ENCODE data around the gene MYBPC2. TPM values are rescaled to one million over a fixed set of nuclear protein-coding genes. Genes with fewer than 3 reads are reported as not detected.

MYBPC2 gene
- total RNA-seq, 4 donors from 2014 or later = 358 to 988 (median 442) TPM

DNA sequence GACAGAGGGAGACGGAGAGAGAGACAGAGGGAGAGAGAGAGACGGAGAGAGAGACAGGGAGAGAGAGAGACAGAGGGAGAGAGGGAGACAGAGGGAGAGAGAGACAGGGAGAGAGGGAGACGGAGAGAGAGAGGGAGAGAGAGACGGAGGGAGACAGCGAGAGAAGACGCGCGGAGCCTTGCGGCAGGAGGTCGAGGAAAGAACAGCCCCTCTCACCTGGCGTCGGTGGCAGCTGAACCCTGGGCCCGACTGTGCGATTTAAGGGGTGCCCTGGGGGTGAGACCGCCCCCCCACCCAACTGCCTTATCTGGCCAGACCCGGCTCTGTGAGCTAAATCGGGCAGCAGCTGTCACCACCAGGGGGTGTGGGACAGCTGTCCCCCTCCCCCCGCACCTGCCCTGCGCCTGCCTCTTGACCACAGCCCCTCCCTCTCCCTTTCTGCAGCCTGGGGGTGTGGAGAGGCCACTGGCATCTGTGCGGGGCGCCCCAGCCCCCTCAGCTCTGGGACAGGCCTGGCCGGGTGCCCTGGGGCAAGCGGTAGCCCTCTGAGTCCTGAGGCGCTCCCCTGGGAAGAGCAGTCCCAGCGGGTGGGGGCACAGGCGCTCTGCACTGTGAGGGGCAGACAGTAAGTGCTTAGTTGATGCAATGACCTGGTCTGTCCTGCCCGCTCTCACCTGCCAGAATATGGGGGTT, 67.5 kb downstream of the MYBPC2 start:
- peak; percentile 84 to 94 for DNase-seq
- H3K27me3 ChIP-seq = no peaks in the 10 kb centered on the region
- intact Hi-C loops (cut with DNase I; ENCODE audit: low total_unique reads) = no loop called here
- peak overlapping the region; percentile 97 to 100 (median 97) for H3K27ac ChIP-seq
- TF ChIP-seq, protein P1, sequence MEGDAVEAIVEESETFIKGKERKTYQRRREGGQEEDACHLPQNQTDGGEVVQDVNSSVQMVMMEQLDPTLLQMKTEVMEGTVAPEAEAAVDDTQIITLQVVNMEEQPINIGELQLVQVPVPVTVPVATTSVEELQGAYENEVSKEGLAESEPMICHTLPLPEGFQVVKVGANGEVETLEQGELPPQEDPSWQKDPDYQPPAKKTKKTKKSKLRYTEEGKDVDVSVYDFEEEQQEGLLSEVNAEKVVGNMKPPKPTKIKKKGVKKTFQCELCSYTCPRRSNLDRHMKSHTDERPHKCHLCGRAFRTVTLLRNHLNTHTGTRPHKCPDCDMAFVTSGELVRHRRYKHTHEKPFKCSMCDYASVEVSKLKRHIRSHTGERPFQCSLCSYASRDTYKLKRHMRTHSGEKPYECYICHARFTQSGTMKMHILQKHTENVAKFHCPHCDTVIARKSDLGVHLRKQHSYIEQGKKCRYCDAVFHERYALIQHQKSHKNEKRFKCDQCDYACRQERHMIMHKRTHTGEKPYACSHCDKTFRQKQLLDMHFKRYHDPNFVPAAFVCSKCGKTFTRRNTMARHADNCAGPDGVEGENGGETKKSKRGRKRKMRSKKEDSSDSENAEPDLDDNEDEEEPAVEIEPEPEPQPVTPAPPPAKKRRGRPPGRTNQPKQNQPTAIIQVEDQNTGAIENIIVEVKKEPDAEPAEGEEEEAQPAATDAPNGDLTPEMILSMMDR (IDR thresholded peaks at IDR 0.05 in 4 of 5, conservative IDR thresholded peaks at IDR 0.05 in 1 of 5) = peak in 3 of 5 experiments; percentile 21 to 71 (median 69)
- peak; percentile 93 for TF ChIP-seq POLR2A (IDR thresholded peaks at IDR 0.05)
- peak; percentile 67 to 76 for ATAC-seq
- H3K36me3 ChIP-seq = no peaks in the 10 kb centered on the region
- no peaks in the 10 kb centered on the region for H3K9me3 ChIP-seq
- H3K4me3 ChIP-seq = peak overlapping the region; percentile 59 to 71 (median 63)
- peaks cover 14 to 16% of the 10 kb centered on the region in 2 donors for H3K4me1 ChIP-seq
- in situ Hi-C loops (cut with MboI; ENCODE audit: low sequenced_read_pairs in 4 of 4) = no loop called here

DNA sequence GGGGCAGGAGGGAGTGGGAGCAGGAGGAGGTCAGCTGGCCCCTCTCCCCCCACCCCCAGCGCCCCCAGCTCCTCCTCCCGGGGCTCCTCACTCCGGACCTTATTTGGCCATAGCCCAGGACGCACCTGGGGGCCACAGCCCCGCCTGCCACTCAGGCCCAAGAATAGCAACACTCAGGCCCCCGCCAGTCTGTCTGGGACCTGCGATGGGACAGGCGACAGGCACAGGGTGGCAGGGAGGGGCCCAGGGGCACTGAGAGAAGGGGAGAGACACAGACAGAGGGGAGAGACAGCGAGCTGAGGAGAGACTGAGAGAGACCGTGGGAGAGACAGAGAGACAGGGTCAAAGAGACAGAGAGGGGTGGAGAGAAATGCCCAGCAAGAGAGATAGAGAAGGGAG, 68.1 kb downstream of the MYBPC2 start:
- Histone ChIP-seq H3K27ac (peak overlapping the region; percentile 97 to 100 (median 97)), H3K4me3 (peak overlapping the region; percentile 59 to 71 (median 63)), H3K36me3 (peaks cover 0 to 2% of the 10 kb centered on the region in 2 donors), H3K9me3 (no peaks in the 10 kb centered on the region), H3K4me1 (peaks cover 14 to 16% of the 10 kb centered on the region in 2 donors), H3K27me3 (no peaks in the 10 kb centered on the region)
- in situ Hi-C loops (cut with MboI; ENCODE audit: low sequenced_read_pairs in 4 of 4) (no loop called here), intact Hi-C loops (cut with DNase I; ENCODE audit: low total_unique reads) (no loop called here)
- TF ChIP-seq, protein P1 (IDR thresholded peaks at IDR 0.05 in 4 of 5, conservative IDR thresholded peaks at IDR 0.05 in 1 of 5) = no peak
- peak; percentile 76 to 78 for TF ChIP-seq POLR2A (IDR thresholded peaks at IDR 0.05)
- peak in 1 of 2 donors; percentile 94 for DNase-seq
- ATAC-seq = peak; percentile 38 to 58

DNA sequence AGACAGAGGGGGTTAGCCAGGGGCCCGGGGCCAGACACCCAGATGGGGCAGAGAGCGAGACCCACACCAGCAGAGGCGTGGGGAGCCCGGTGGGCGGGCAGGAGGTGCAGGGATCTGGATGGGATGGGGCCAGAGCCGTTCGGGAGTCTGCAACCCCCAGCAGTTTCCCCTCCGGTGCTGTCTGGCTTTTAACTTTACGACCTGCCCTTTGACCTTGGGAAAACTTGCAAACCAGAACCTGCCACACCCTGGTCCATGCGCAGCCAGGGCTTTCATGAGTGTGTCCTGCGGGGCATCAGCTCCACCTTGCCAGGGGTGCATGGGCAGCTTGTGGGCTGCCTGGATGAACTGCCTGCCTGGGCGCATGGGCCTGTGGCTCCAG, 68.5 kb downstream of the MYBPC2 start:
- ATAC-seq (peak; percentile 30 to 34), DNase-seq (peak in 1 of 2 donors; percentile 71)
- Histone ChIP-seq H3K27me3 (no peaks in the 10 kb centered on the region), H3K36me3 (peaks cover 0 to 7% of the 10 kb centered on the region in 2 donors), H3K27ac (peak overlapping the region; percentile 97 to 100 (median 97)), H3K4me3 (peak overlapping the region; percentile 59 to 71 (median 63)), H3K4me1 (peaks cover 14 to 16% of the 10 kb centered on the region in 2 donors), H3K9me3 (no peaks in the 10 kb centered on the region)
- intact Hi-C loops (cut with DNase I; ENCODE audit: low total_unique reads) (no loop called here), in situ Hi-C loops (cut with MboI; ENCODE audit: low sequenced_read_pairs in 4 of 4) (no loop called here)
- TF ChIP-seq, protein P1 (IDR thresholded peaks at IDR 0.05 in 4 of 5, conservative IDR thresholded peaks at IDR 0.05 in 1 of 5) = no peak
- no peak for TF ChIP-seq POLR2A (IDR thresholded peaks at IDR 0.05)

DNA sequence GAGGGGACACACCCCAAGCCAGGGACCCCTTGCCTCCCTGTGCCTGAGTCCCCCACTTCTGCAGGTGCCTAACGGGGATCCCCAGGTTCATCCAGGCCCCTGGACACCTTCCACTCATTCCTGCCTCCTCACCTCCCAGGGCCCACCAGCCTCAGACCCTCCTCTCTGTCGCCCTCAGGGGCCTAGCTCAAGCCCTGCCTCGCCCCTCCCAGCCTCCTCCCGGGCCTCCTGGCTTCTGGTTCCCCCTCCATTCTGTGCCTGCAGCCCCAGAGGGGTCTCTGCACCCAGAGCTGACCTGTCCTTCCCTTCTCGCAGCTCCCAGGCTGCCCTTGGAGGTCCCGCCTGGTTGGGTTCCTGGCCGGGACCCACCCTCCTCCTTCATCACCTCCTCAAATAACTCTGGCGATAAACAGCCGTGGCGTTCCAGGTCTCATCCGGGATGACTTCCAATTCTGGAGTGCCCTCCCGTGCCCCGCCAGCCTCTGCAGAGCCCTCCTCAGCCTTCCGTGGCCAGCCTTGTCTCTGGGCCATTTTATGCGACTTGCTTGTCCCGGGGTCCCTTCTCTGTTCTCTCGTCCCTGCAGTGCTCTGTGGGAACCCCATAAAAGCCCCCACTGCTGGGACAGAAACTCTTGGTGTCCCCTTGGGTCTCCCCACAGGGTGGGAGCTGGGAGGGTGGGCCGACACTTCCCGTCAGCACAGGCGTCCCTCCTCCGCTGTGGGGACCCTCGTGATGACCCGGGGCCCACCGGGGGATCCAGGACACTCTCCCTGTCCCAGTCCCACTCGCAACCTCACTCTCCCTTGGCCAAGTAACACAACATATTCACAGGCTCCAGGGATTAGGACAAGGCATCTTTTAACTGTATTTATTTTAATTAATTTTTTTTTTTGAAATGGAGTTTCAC, 69.1 kb downstream of the MYBPC2 start:
- peak overlapping the region; percentile 33 to 71 (median 63) for H3K4me3 ChIP-seq
- no peaks in the 10 kb centered on the region for H3K27me3 ChIP-seq
- H3K36me3 ChIP-seq = peaks cover 0 to 9% of the 10 kb centered on the region in 2 donors
- intact Hi-C loops (cut with DNase I; ENCODE audit: low total_unique reads) (no loop called here), in situ Hi-C loops (cut with MboI; ENCODE audit: low sequenced_read_pairs in 4 of 4) (no loop called here)
- peaks cover 14 to 16% of the 10 kb centered on the region in 2 donors for H3K4me1 ChIP-seq
- H3K9me3 ChIP-seq = no peaks in the 10 kb centered on the region
- peak overlapping the region; percentile 97 to 100 (median 97) for H3K27ac ChIP-seq
- ATAC-seq = peak; percentile 36 to 70
- DNase-seq = peak; percentile 59 to 92
- peak; percentile 46 to 75 for TF ChIP-seq POLR2A (IDR thresholded peaks at IDR 0.05)
- TF ChIP-seq, protein P1 (IDR thresholded peaks at IDR 0.05 in 4 of 5, conservative IDR thresholded peaks at IDR 0.05 in 1 of 5) = no peak
